GM19468 (cell line): ENCODE results near the gene ABCB11.

Experiments used
- ATAC-seq: cut with Tn5 transposase; IDR thresholded peaks from one replicate; pipeline ENCODE4 v1.9.1; 2021; ENCODE audit warnings: mild to moderate bottlenecking, moderate library complexity, moderate number of reproducible peaks; ENCODE audit not compliant: unreplicated experiment; ENCODE audit errors: extremely low read depth

Gene ABCB11

DNA sequence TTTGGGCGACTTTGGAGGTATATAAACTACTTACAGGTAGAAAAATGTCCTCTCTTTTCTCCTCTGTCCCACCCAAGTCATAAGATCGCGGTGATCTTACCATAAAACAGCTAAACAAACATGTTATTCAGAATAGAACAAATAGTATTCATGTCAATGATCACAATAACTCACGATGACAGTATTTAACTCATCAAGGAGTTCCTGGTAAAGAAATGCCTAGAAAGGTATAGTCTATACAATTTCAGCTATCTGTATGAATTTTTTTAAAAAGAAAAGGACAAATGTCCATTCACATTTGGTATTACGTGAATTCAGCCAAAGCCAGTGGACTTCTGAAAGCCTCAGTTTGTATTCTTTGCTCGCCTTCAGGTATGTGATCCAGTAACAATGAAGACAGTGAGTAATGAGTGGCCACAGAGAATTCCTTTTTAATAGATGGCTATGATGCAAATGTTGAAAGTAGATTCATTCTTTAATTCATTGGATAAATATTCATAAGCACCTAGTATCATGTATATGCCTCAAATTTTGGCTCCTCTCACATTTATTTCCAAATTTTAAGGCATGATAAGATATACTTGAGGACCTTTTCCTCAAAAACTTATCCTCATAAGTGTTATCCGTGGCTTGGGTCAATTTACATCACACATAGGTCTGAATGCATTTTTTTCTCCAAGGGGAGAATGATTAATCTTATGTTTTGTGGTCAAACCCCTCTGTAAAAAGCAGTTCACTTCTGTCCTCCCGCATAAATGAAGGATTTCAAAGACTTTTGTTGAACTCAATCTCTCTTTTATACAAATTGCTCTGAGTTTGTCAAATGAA, 20.3 kb downstream of the ABCB11 start:
- ATAC-seq: no peak

DNA sequence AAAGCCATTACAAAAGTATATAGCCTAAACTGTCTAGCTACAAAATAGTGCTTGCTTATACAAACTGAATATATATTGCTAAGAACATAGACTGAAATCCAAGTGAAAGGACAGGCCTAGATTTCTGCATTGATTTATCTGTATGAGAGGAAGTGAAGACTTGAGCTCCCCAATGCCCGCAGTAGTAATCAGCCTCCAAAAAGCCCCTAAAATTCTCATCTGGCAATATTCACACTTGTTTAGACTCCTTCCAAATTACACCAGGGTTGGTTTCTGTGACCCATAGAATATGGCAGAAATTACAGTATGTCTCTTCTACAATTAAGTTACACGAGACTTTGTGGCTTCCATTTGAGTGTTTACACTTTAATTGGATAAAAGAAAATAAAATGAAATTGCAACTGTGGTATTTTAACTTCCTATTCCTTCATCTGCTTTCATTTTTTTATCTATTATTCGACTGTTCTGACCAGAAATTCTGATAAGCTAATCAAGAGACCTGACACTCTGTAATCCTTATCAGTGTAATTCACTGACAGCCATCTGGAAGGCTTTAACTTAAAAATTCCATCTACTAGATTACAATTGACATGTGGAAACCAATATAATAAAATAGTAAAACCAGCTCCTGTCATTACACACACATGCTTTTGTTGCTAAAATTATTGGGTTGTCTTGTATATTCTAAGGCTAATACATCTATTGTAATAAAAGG, 21.1 kb downstream of the ABCB11 start:
- no peak for ATAC-seq

DNA sequence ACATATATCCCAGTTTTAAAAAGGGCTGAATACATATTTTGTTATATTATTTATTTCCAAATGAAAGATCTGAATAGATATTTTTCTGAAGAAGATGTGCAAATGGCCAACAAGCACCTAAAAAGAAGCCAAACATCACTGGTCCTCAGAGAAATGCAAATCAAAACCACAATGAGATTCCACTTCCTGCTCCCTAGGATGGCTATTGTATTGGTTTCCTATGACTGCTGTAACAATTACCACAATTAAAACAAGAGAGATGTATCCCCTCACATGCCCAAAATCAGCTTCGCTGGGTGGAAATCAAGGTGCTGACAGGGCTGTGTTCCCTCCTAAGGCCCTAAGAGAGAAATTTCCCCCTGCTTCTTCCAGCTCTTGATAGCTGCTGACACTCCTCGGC, 23.2 kb downstream of the ABCB11 start:
- ATAC-seq: no peak

DNA sequence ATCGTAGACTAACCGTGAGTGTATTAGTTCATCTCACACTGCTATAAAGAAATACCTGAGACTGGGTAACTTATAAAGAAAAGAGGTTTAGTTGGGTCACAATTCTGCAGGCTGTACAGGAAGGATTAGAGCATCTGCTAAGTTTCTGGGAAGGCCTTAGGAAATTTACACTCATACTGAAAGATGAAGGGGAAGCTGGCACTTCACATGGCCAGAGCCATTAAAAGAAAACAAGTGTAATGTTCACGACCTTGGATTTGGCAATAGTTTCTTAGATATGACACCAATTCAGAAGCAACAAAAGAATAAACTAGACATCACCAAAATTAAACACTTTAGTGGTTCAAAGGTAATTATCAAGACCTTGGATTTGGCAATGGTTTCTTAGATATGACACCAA, 23.8 kb downstream of the ABCB11 start:
- no peak for ATAC-seq

DNA sequence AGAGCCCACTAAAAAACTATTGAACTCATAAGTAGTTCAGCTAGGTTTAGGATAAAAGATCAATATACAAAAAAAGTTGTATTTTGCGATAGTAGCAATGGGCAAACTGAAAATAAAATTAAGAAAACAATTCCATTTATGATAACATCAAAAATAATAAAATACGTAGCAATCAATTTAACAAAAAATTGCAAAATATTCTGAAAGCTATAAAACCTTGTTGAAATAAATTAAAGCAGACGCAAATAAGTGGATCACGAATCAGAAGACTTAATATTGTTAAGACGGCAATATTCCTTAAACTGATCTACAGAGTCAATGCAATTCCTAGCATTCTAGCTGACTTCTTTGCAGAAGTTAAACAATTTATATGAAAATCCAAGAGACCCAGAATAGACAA, 24.5 kb downstream of the ABCB11 start:
- no peak for ATAC-seq

DNA sequence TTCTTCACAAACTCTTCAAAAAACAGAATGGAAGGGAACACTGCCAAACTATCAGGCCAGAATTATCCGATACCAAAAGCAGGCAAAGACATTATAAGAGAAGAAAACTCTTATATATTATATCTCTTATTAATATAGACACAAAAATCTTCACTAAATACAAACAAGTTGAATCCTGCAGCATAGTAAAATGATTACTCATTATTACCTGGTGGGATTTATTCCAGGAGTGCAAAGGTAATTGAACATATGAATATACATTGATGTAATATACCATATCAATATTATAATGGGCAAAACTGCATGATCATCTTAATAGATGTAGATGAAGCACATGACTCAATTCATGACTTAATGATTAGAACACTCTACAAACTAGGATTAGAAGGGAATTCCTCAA, 25.1 kb downstream of the ABCB11 start:
- no peak for ATAC-seq

DNA sequence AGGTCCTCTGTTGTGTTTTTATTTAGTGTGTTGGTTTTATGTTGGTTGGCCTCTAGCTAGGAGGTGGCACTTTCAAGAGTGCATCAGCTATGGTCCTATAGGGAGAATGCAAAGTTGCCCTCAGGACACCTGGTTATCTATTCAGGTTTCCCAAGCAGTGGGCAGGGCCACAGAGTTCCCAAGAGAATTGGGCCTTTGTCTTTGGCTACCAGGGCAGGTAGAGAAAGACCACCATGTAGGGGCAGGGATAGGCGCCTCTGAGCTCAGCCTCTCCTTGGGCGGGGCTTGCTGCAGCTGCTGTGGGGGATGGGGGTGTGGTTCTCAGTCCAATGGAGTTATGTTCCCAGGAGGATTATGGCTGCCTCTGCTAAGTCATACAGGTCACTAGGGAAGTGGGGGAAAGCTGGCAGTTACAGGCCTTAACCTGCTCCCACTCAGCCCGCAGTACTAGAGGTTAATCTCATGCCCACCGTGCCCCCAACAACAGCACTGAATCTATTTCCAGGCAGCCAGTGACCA, 26.0 kb downstream of the ABCB11 start:
- no peak for ATAC-seq

DNA sequence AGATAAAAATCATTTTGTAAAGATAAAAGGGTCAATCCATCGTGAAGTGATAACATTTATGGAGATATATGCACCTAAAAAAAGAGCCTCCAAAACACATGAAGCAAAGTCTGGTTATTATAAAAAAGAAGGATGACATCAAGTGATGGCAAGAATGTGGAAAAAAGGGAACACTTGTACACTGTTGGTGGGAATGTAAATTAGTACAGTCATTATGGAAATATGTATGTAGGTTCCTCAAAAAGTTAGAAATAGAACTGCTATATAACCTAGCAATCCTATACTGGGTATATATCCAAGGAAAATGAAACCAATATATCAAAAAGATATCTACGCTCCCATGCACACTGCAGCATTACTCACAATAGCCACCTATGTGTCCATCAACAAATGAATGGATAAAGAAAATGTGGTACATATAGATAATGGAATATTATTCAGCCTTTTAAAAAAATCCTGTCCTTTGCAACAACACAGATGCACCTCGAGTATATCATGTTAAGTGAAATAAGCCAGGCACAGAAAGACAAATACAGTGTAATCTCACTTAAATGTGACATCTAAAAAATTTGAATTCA, 28.9 kb downstream of the ABCB11 start:
- ATAC-seq: no peak

DNA sequence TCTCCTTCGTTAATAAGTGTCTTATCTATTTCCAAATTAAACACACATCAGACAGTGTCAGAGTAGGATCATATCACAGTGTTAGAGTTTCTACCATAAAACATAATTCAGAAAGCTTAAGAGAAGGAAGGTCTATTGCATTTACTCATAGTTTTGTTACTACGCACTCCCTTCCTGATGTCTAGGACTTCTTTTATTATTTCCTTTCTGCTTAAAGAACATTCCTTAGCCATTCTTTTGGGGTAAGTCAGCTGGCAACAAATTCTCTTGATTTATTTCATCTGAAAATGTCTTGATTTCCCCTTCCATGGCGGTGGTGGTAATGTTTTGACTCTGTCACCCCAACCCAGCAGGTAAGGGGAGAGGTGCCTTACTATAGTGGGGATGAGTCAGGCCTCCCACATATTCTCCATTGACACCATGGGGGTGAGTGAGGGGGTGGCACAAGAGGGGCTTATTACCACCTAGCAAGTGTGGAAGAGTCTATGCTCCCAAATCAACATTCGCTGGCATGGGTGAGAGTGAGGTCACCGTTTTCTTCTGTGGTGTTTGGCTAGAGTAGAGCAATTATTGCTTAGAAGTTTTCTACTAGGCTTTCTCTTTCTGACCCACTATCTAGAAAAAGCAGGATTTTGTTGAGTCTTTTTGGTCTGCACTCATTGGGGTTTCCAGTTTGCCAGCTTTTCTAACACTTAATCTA, 29.9 kb downstream of the ABCB11 start:
- no peak for ATAC-seq

DNA sequence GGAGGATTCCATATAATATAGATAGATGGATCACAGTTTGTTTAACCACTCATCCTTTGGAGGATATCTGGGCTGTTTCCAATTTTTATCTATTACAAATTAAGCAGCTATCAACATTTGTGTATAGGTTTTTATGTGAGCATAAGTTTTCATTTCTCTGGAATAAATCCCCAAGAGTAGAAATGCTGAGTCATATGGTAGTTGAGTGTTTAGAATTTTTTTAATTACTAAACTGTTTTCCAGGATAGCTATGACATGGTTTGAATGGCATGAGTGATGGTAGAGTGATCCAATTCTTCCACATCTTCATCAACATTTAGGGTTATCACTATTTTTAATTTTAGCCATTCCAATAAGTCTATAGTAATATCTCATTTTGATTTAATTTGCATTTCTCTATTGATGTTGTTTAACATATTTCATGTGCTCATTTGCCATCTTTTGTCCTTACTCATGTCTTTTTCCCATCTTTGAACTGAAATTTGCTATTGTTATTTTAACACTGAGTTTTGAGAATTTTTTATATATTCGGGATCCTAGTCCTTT, 31.4 kb downstream of the ABCB11 start:
- no peak for ATAC-seq

DNA sequence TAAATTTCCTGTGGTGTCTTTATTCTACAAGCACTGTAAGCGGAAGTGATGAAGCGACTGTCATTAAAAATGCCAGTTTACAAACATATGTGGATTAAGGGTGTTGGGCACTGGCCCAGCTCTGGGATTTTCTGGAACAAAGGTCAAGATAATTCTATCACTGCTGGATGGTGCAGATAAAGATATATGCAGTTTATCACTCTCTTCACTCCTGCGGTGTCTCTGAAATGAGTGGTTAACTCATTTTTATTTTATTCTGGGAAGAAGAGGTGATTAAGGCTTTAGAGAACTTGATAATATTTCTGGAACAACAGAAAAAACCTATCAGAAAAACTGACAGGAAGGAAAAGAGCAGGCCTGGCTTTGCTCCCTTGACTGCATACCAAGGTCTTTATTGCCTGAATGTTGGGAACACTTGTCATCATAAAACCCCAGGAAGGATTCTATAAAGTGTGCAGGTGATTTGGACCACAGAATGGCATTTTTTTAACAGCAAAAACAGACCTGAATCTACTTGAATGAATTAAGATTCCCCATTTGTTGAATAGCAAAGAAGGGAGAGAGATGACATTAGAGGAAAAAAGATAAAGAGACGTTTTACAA, 32.4 kb downstream of the ABCB11 start:
- ATAC-seq: no peak

DNA sequence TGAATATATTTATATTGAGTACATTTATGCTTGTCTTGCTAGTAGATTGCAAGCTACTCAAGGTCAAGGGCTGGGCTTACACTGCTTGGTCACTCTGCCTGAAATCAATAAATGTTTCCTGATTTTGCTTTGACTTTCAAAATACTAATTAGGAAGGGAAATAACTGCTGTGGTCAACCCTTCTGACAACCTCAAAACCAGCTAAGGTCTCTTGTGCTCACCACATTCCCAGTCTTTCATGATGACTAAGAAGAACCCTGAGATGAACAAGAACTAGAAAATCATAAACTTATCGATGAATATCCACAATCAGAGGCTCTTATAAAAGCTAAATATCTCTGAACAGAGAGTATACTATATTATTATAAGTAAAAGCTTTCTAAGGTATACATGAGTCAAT, 33.3 kb downstream of the ABCB11 start:
- ATAC-seq: no peak

DNA sequence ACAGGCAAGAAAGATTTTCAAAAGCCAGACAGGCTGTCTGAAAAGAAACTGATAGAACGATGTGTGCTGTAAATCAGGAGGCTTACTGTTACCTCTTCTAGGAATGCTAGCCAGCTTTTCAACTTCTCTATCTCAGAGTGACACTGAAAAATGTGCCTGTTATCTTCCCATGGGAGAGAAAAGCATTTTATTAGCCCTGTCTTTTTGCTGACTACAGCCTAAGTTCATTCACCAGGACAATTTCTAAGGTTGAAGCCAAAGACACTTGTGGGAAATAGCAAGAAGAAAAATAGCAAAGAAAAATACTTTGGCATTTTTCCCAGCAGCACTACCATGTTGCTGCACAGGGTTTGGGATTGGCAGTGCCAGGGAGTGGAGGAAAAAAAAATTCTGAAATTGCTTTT, 34.0 kb downstream of the ABCB11 start:
- ATAC-seq: no peak

DNA sequence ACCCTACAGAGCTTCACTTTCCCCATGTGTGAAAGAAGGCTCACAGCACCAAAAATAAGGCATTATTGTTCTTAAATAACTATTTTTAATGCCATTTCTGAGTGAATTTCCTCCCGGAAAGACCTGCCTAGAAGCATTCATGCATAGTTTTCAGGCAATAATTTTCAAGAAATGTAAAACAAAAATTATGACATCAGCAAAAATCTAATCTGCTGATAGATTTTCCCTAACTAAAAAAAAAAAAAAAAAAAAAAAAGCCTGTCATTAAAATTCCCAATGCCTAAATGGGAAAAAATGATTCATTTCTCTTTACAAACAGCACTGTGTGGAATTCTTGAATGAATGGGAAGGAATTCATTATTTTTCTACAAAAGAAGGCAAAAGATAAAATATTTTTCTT, 35.4 kb downstream of the ABCB11 start:
- ATAC-seq: no peak

DNA sequence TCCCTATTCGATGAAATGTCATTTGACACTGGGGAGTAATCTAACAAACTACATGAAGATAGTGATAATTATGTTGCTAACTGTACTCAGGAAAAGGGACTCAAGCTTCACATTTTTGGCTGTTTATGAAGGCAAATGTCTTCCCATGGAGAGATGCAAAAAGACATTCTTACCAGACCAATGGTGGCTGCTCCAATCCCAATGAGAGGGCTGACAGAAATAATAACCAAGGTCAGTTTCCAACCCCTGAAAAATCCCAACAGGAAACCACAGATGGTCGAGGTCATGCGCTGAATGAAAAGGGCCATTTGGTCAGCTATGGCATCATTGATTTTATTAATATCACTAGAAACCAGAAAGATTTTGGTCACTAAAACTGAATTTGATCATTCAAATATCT, 37.6 kb downstream of the ABCB11 start:
- ATAC-seq: no peak

DNA sequence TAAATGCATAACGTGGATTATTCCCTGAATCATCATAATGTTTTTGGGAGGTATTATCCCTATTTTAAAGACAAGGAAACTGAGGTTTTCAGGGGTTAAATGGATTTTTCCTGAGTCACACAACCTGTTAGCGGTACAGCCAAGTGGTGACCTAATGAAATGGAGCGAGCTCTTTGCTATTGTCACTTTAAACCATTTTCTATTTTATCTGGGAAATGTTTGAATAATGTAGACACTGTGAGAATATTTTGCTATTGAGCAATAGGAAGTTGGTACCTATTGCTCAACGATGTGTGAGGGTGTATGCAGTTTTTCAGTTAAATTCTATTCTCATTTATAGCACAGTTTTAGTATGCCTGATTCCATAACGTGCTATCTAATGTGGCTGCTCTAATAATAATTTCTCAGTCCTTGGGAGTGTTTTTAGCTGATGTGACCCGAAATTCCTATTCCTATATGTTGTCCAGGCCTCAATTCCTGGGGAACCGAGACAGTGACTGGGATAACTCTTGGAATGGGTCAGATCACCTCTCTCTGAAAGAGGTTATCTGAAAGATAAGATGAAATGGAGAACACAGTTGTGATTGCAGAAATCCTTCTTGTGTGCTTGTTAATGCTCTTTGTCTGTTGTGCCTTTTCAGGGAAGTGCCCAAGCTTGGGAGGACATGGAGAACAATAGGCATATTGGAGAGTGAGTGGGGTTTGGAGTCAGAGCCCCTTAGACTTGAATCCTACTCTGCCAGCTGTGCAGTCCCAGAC, 38.4 kb downstream of the ABCB11 start:
- ATAC-seq: no peak

DNA sequence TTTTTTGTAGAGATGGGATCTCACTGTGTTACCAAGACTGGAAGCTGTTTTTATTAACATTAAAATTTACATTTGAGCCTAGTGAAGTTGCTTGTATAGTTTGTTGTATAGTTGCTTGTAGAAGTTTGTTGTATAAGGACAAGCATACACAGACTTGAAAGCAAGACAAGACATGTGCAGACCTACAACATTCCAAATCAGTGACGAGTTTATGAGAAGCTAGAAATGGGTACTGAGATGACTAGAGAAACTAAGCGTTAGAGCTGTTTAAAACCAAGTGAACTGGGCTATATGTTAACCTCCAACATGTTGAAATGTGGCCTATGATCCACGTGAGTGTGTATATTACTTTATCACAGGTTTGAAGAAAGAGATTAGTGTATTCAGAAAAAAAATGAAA, 39.1 kb downstream of the ABCB11 start:
- ATAC-seq: no peak

DNA sequence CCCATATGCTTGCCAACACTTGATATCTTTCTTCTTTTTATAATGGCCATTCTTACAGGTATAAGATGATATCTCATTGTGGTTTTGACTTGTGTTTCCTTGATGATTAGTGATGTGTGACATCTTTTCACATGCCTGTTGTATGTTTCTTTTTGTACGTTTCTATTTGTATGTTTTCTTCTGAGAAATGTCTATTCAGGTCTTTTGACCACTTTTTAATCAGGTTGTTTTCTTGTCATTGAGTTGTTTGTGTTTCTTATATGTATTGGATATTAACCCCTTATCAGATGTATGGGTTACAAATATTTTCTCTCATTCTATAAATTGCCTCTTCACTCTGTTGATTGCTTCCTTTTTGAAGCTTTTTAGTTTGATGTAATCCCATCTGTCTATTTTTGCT, 42.4 kb downstream of the ABCB11 start:
- ATAC-seq: no peak

DNA sequence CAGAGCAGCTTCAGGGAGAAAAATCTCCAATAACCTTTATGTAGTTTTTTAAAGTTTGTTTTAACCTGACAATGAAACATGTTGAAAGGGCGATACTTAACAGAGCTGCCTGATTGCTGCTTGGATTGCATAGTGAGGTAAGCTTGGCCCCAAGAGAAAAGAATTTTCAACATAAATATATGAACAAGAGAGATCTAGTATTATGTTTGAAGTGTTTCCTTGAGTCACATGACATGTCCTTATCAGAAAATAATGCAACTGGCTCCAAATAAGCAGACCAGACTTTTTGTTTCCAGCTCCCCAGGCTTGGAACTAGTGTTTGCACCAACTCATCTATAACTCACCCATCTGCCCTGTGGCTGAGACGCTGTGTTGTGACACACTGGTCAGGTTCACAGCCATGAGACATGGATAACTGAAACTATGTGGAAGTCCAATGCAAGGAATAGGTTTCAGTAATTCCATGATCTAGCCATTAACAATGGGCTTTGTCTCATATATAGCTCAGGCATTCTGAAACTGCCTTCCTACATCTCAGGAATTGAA, 44.7 kb downstream of the ABCB11 start:
- ATAC-seq: no peak
